HEK293 (cell line): Measurements from ENCODE around the gene OR2A25.
"Not testable (repeated sequence)": the region's sequence is repeated elsewhere in the genome, so short reads cannot be mapped to it uniquely, and the experiment has no call there.

ENCODE experiments used
- CTCF ChIA-PET: fragments of 350-600 bp; formaldehyde crosslinking; extraction: SDS; loops from one replicate; lab custom pipeline; 2021; ENCODE audit warnings: antibody characterized with exemption; lab: Yijun Ruan, JAX
- POLR2A ChIA-PET: fragments of 300-600 bp; formaldehyde crosslinking; extraction: SDS; loops from one replicate; lab custom pipeline; 2020; ENCODE audit warnings: antibody characterized with exemption, inconsistent platforms; lab: Yijun Ruan, JAX
- H3K27ac ChIP-seq: fragments of 200-500 bp; sonication (Bioruptor generic); 2 replicates; pipeline ENCODE4 v1.5.1; 2014; ENCODE audit warnings: low read depth, low read length, control low read depth, inconsistent platforms; ENCODE audit errors: extremely low read depth
- H3K36me3 ChIP-seq, 2 experiments: fragments of 200-500 bp in 1 of 2; sonication (Bioruptor generic) in 1 of 2; 1 replicate in 1 of 2; 2 replicates in 1 of 2; pipeline ENCODE4 v1.5.1; 2014 to 2017; ENCODE audit warnings: inconsistent platforms in 2 of 2, low read length in 2 of 2; ENCODE audit not compliant: control insufficient read depth in 2 of 2, insufficient read depth in 1 of 2
- H3K4me1 ChIP-seq: fragments of 200-500 bp; sonication (Bioruptor generic); 2 replicates; pipeline ENCODE4 v1.5.1; 2014; ENCODE audit warnings: mild to moderate bottlenecking, low read length, inconsistent platforms; ENCODE audit not compliant: control insufficient read depth, insufficient read depth
- H3K4me3 ChIP-seq: 2 replicates; pipeline ENCODE4 v1.5.1; 2011; ENCODE audit warnings: low read depth, mild to moderate bottlenecking, control low read depth, low read length, moderate library complexity
- H3K9me3 ChIP-seq: fragments of 200-500 bp; sonication (Bioruptor generic); 2 replicates; pipeline ENCODE4 v1.5.1; 2014; ENCODE audit warnings: low read depth, low read length, inconsistent platforms; ENCODE audit not compliant: control insufficient read depth, insufficient read depth
- KLF1 ChIP-seq: fragments of 450-650 bp; formaldehyde crosslinking; IDR thresholded peaks from 2 replicates; pipeline ENCODE4 v1.5.1; 2016; ENCODE audit warnings: missing biosample characterization, missing genetic modification characterization
- WT1 ChIP-seq: fragments of 450-650 bp; formaldehyde crosslinking; IDR thresholded peaks from 2 replicates; pipeline ENCODE4 v1.5.1; 2016; ENCODE audit warnings: missing biosample characterization, missing genetic modification characterization
- ZBTB8A ChIP-seq: fragments of 450-650 bp; formaldehyde crosslinking; IDR thresholded peaks from 2 replicates; pipeline ENCODE4 v1.5.1; 2016; ENCODE audit warnings: missing biosample characterization, missing genetic modification characterization
- ZFHX2 ChIP-seq: fragments of 450-650 bp; formaldehyde crosslinking; conservative IDR thresholded peaks from 2 replicates; pipeline ENCODE4 v1.5.1; 2016; ENCODE audit warnings: missing biosample characterization, missing genetic modification characterization
- ZFP41 ChIP-seq: fragments of 450-650 bp; formaldehyde crosslinking; IDR thresholded peaks from 2 replicates; pipeline ENCODE4 v1.5.1; 2016; ENCODE audit warnings: missing biosample characterization, missing genetic modification characterization, borderline replicate concordance
- ZNF114 ChIP-seq: fragments of 450-650 bp; formaldehyde crosslinking; IDR thresholded peaks from 2 replicates; pipeline ENCODE4 v1.5.0; 2017; ENCODE audit warnings: missing biosample characterization, missing genetic modification characterization
- ZNF138 ChIP-seq: fragments of 450-650 bp; formaldehyde crosslinking; IDR thresholded peaks from 2 replicates; pipeline ENCODE4 v1.5.1; 2016; ENCODE audit warnings: missing biosample characterization, missing genetic modification characterization, borderline replicate concordance
- ZNF174 ChIP-seq: fragments of 450-650 bp; formaldehyde crosslinking; IDR thresholded peaks from 2 replicates; pipeline ENCODE4 v1.5.0; 2017; ENCODE audit warnings: missing biosample characterization, mild to moderate bottlenecking, missing genetic modification characterization
- ZNF37A ChIP-seq: fragments of 450-650 bp; IDR thresholded peaks from 2 replicates; pipeline ENCODE4 v1.5.1; 2018; ENCODE audit warnings: missing biosample characterization, missing genetic modification characterization
- ZNF416 ChIP-seq: fragments of 450-650 bp; formaldehyde crosslinking; IDR thresholded peaks from 2 replicates; pipeline ENCODE4 v1.5.1; 2016; ENCODE audit warnings: missing biosample characterization, missing genetic modification characterization
- ZNF501 ChIP-seq: fragments of 450-650 bp; formaldehyde crosslinking; IDR thresholded peaks from 2 replicates; pipeline ENCODE4 v1.5.1; 2016; ENCODE audit warnings: missing biosample characterization, missing genetic modification characterization
- ZNF544 ChIP-seq: fragments of 450-650 bp; formaldehyde crosslinking; IDR thresholded peaks from 2 replicates; pipeline ENCODE4 v1.5.0; 2017; ENCODE audit warnings: missing biosample characterization, missing genetic modification characterization
- ZNF548 ChIP-seq: fragments of 450-650 bp; formaldehyde crosslinking; IDR thresholded peaks from 2 replicates; pipeline ENCODE4 v1.5.1; 2016; ENCODE audit warnings: missing biosample characterization, missing genetic modification characterization
- ZNF561 ChIP-seq: fragments of 450-650 bp; IDR thresholded peaks from 2 replicates; pipeline ENCODE4 v1.5.1; 2018; ENCODE audit warnings: missing biosample characterization, missing genetic modification characterization, borderline replicate concordance
- ZNF658 ChIP-seq: fragments of 450-650 bp; formaldehyde crosslinking; IDR thresholded peaks from 2 replicates; pipeline ENCODE4; 2016; ENCODE audit warnings: missing biosample characterization, missing genetic modification characterization
- ZNF660 ChIP-seq: fragments of 450-650 bp; IDR thresholded peaks from 2 replicates; pipeline ENCODE4 v1.5.1; 2018; ENCODE audit warnings: missing biosample characterization, mild to moderate bottlenecking, missing genetic modification characterization
- ZNF768 ChIP-seq: fragments of 450-650 bp; formaldehyde crosslinking; IDR thresholded peaks from 2 replicates; pipeline ENCODE4 v1.5.1; 2018; ENCODE audit warnings: missing biosample characterization, mild to moderate bottlenecking, missing genetic modification characterization
- ZNF777 ChIP-seq: fragments of 450-650 bp; formaldehyde crosslinking; IDR thresholded peaks from 2 replicates; pipeline ENCODE4 v1.5.1; 2017; ENCODE audit warnings: missing biosample characterization, missing genetic modification characterization, borderline replicate concordance
- ZNF791 ChIP-seq: fragments of 450-650 bp; formaldehyde crosslinking; IDR thresholded peaks from 2 replicates; pipeline ENCODE4 v1.5.1; 2016; ENCODE audit warnings: missing biosample characterization, missing genetic modification characterization
- TF ChIP-seq, protein P1 (sequence below): IDR thresholded peaks from 2 replicates; pipeline ENCODE4 v1.6.1; 2011; ENCODE audit warnings: mild to moderate bottlenecking, low read depth, low read length, borderline replicate concordance
- TF ChIP-seq, protein P2 (sequence below): fragments of 450-650 bp; formaldehyde crosslinking; IDR thresholded peaks from 2 replicates; pipeline ENCODE4 v1.5.1; 2016; ENCODE audit warnings: missing biosample characterization, missing genetic modification characterization
- TF ChIP-seq, protein P3 (sequence below): fragments of 450-650 bp; formaldehyde crosslinking; IDR thresholded peaks from 2 replicates; pipeline ENCODE4 v1.5.1; 2016; ENCODE audit warnings: missing biosample characterization, missing genetic modification characterization
- TF ChIP-seq, protein P4 (sequence below): fragments of 450-650 bp; formaldehyde crosslinking; IDR thresholded peaks from 2 replicates; pipeline ENCODE4 v1.5.1; 2017; ENCODE audit warnings: missing biosample characterization, missing genetic modification characterization
- TF ChIP-seq, protein P5 (sequence below): fragments of 450-650 bp; formaldehyde crosslinking; IDR thresholded peaks from 2 replicates; pipeline ENCODE4 v1.5.1; 2017; ENCODE audit warnings: missing biosample characterization, missing genetic modification characterization

The OR2A25 gene

DNA sequence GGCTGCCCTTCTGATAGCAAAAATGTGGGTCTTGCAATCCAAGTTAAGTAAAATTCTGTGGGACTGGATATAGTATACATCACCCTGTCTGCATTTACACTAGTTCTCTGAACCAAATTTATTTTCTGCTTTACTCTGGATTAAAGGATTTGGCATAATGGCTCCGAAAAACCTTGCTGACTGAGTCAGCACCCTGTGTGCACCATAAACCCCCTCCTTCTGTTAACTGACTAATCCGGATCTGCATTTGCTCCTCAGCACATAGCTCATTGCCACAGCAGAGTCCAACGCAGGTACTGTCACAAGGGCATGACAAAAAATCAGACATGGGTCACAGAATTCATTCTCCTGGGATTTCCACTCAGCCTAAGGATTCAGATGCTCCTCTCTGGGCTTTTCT lies 19.5 kb upstream of the OR2A25 start:
- Histone ChIP-seq H3K27ac (no peak overlapping the region), H3K9me3 (no peaks in the 10 kb centered on the region), H3K4me3 (no peak overlapping the region), H3K36me3 (no peaks in the 10 kb centered on the region), H3K4me1 (no peaks in the 10 kb centered on the region)
- no peak for TF ChIP-seq ZFHX2 (tag by site-specific recombination)
- no peak for TF ChIP-seq ZNF174 (tag by site-specific recombination)
- TF ChIP-seq ZNF658, result no peak
- no peak for TF ChIP-seq ZNF138
- POLR2A ChIA-PET, result no interaction called here
- CTCF ChIA-PET, result interaction anchor here (1.0 kb wide), 1 partner anchor 18 kb away, joined by 4 read pairs; no protein-coding TSS in a partner anchor

DNA sequence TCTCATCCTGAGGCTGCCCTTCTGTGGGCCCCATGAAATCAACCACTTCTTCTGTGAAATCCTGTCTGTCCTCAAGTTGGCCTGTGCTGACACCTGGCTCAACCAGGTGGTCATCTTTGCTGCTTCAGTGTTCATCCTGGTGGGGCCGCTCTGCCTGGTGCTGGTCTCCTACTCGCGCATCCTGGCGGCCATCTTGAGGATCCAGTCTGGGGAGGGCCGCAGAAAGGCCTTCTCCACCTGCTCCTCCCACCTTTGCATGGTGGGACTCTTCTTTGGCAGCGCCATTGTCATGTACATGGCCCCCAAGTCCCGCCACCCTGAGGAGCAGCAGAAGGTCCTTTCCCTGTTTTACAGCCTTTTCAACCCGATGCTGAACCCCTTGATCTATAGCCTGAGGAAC lies 18.7 kb upstream of the OR2A25 start:
- H3K27ac ChIP-seq, H3K4me1 ChIP-seq, H3K4me3 ChIP-seq, POLR2A ChIA-PET, H3K9me3 ChIP-seq, CTCF ChIA-PET, H3K36me3 ChIP-seq: not testable (repeated sequence)

DNA sequence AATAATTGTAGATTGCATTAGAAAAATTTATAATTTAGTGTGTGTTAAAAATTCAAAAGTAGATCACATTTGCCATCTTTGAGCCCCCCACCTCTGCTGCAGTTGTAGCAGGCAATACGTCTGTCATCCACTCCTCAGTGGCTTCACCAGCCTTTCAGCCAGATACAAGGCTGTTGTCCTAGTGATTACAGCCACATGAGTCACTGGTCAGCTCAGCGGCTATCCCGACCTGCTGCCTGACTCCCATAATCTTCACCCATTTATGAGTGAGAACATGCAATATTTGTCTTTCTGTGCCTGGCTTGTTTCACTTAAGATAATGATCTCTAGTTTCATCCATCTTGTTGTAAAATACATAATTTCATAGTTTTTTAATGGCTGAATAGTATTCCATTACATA lies 11.7 kb upstream of the OR2A25 start:
- Histone ChIP-seq H3K4me1 (no peaks in the 10 kb centered on the region), H3K36me3 (no peaks in the 10 kb centered on the region), H3K4me3 (no peak overlapping the region), H3K27ac (no peak overlapping the region), H3K9me3 (no peaks in the 10 kb centered on the region)
- POLR2A ChIA-PET, result no interaction called here
- CTCF ChIA-PET, result no interaction called here
- no peak for TF ChIP-seq ZNF791
- no peak for TF ChIP-seq ZNF768 (tag by site-specific recombination)
- no peak for TF ChIP-seq ZNF37A
- TF ChIP-seq, protein P1, sequence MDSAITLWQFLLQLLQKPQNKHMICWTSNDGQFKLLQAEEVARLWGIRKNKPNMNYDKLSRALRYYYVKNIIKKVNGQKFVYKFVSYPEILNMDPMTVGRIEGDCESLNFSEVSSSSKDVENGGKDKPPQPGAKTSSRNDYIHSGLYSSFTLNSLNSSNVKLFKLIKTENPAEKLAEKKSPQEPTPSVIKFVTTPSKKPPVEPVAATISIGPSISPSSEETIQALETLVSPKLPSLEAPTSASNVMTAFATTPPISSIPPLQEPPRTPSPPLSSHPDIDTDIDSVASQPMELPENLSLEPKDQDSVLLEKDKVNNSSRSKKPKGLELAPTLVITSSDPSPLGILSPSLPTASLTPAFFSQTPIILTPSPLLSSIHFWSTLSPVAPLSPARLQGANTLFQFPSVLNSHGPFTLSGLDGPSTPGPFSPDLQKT, result no peak
- TF ChIP-seq, protein P2, sequence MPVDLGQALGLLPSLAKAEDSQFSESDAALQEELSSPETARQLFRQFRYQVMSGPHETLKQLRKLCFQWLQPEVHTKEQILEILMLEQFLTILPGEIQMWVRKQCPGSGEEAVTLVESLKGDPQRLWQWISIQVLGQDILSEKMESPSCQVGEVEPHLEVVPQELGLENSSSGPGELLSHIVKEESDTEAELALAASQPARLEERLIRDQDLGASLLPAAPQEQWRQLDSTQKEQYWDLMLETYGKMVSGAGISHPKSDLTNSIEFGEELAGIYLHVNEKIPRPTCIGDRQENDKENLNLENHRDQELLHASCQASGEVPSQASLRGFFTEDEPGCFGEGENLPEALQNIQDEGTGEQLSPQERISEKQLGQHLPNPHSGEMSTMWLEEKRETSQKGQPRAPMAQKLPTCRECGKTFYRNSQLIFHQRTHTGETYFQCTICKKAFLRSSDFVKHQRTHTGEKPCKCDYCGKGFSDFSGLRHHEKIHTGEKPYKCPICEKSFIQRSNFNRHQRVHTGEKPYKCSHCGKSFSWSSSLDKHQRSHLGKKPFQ (tag by site-specific recombination), result no peak
- no peak for TF ChIP-seq ZNF777 (tag by site-specific recombination)
- no peak for TF ChIP-seq KLF1
- TF ChIP-seq ZNF548 (tag by site-specific recombination), result no peak
- no peak for TF ChIP-seq ZNF660
- TF ChIP-seq, protein P3, sequence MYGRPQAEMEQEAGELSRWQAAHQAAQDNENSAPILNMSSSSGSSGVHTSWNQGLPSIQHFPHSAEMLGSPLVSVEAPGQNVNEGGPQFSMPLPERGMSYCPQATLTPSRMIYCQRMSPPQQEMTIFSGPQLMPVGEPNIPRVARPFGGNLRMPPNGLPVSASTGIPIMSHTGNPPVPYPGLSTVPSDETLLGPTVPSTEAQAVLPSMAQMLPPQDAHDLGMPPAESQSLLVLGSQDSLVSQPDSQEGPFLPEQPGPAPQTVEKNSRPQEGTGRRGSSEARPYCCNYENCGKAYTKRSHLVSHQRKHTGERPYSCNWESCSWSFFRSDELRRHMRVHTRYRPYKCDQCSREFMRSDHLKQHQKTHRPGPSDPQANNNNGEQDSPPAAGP (tag by site-specific recombination), result no peak
- TF ChIP-seq ZNF416 (tag by site-specific recombination), result no peak
- no peak for TF ChIP-seq ZNF561 (tag by site-specific recombination)
- TF ChIP-seq ZBTB8A, result no peak
- TF ChIP-seq, protein P4, sequence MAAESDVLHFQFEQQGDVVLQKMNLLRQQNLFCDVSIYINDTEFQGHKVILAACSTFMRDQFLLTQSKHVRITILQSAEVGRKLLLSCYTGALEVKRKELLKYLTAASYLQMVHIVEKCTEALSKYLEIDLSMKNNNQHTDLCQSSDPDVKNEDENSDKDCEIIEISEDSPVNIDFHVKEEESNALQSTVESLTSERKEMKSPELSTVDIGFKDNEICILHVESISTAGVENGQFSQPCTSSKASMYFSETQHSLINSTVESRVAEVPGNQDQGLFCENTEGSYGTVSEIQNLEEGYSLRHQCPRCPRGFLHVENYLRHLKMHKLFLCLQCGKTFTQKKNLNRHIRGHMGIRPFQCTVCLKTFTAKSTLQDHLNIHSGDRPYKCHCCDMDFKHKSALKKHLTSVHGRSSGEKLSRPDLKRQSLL (tag by site-specific recombination), result no peak
- TF ChIP-seq ZFP41 (tag by site-specific recombination), result no peak
- TF ChIP-seq, protein P5, sequence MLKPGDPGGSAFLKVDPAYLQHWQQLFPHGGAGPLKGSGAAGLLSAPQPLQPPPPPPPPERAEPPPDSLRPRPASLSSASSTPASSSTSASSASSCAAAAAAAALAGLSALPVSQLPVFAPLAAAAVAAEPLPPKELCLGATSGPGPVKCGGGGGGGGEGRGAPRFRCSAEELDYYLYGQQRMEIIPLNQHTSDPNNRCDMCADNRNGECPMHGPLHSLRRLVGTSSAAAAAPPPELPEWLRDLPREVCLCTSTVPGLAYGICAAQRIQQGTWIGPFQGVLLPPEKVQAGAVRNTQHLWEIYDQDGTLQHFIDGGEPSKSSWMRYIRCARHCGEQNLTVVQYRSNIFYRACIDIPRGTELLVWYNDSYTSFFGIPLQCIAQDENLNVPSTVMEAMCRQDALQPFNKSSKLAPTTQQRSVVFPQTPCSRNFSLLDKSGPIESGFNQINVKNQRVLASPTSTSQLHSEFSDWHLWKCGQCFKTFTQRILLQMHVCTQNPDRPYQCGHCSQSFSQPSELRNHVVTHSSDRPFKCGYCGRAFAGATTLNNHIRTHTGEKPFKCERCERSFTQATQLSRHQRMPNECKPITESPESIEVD (tag by site-specific recombination), result no peak
- TF ChIP-seq ZNF501 (tag by site-specific recombination), result no peak
- no peak for TF ChIP-seq ZNF544 (tag by site-specific recombination)
- TF ChIP-seq WT1 (tag by site-specific recombination), result no peak
- no peak for TF ChIP-seq ZNF114 (tag by site-specific recombination)
